ENCODE measurements around the gene PGGHG. TPM values are rescaled to one million over a fixed set of nuclear protein-coding genes. Genes with fewer than 3 reads are reported as not detected.

PGGHG gene
- total and polyA plus RNA-seq, 10 of the 15 experiments (the other 5 are each of a cell fraction or from before 2014, with no cell fraction given) = 0.10 to 8.3 (median 1.8) TPM

DNA sequence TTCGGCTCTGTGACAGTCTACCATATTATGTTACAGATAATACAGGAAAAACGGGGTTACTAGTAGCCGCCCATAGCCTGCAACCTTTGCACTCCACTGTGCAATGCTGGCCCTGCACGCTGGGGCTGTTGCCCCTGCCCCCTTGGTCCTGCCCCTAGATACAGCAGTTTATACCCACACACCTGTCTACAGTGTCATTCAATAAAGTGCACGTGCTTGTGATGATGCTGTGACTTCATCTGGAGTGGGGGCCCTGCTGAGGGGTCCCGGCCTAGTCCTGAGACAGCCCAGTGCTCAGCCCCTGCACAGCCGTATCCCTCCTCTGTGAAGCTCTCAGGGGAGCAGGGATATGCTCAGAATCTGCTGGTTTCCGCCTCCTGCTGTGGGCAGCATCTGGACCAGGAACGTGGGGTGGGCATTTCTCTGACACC, 26.1 kb downstream of the PGGHG start:
- in situ Hi-C loops (cut with MboI) = no loop called here
- SMC1A ChIA-PET (ENCODE audit: uncharacterized antibody, unreplicated experiment) = interaction anchor here (1.0 to 4.0 kb wide), 4 partner anchors 9 to 39 kb away, joined by 3 to 42 read pairs (median 4); no protein-coding TSS in a partner anchor
- Histone ChIP-seq H3K27ac (ENCODE audit: control insufficient read depth, insufficient read depth) (peak overlapping the region; percentile 98), H3K4me1 (ENCODE audit: control insufficient read depth, insufficient read depth, low read length) (peaks cover 15% of the 10 kb centered on the region), H3K4me2 (ENCODE audit: control insufficient read depth, insufficient read depth) (peak overlapping the region; percentile 97), H3K4me3 (peak overlapping the region; percentile 87), H3K9me3 (replicated peaks; ENCODE audit: control insufficient read depth, insufficient read depth, low read length) (no peaks in the 10 kb centered on the region), H2AFZ (ENCODE audit: control insufficient read depth, low read depth, low read length) (no peak overlapping the region), H3K9ac (ENCODE audit: control insufficient read depth, insufficient read depth, low read length) (peak overlapping the region; percentile 99), H3K27me3 (replicated peaks in 1 of 2; ENCODE audit: control insufficient read depth in 2 of 2, insufficient read depth in 2 of 2, low read length in 1 of 2) (no peaks in the 10 kb centered on the region; a peak in 1 of 4 replicates), H3K79me2 (ENCODE audit: control insufficient read depth, insufficient read depth, low read length) (peaks cover 66% of the 10 kb centered on the region), H3K36me3 (ENCODE audit: control insufficient read depth in 2 of 2, insufficient read depth in 2 of 2, low read length in 1 of 2) (peaks cover 2 to 5% of the 10 kb centered on the region in 2 experiments; a peak in 3 of 4 replicates), H4K20me1 (ENCODE audit: control insufficient read depth, insufficient read depth) (no peaks in the 10 kb centered on the region)
- 14% methylated on average over 9 of the region's 9 CpGs for WGBS (ENCODE audit: insufficient coverage, insufficient replicate concordance, low lambda C conversion rate, missing lambda C conversion rate)
- ATAC-seq = no peak
- no peak for FAIRE-seq
- DNase-seq (ENCODE audit: low read depth, low spot score) = no peak
- intact Hi-C loops (cut with micrococcal nuclease; ENCODE audit: unreplicated experiment) = loop anchor here (2.0 kb wide), 1 partner anchor 16 kb away; no protein-coding TSS in a partner anchor
- TF ChIP-seq, protein P1, sequence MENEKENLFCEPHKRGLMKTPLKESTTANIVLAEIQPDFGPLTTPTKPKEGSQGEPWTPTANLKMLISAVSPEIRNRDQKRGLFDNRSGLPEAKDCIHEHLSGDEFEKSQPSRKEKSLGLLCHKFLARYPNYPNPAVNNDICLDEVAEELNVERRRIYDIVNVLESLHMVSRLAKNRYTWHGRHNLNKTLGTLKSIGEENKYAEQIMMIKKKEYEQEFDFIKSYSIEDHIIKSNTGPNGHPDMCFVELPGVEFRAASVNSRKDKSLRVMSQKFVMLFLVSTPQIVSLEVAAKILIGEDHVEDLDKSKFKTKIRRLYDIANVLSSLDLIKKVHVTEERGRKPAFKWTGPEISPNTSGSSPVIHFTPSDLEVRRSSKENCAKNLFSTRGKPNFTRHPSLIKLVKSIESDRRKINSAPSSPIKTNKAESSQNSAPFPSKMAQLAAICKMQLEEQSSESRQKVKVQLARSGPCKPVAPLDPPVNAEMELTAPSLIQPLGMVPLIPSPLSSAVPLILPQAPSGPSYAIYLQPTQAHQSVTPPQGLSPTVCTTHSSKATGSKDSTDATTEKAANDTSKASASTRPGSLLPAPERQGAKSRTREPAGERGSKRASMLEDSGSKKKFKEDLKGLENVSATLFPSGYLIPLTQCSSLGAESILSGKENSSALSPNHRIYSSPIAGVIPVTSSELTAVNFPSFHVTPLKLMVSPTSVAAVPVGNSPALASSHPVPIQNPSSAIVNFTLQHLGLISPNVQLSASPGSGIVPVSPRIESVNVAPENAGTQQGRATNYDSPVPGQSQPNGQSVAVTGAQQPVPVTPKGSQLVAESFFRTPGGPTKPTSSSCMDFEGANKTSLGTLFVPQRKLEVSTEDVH (IDR thresholded peaks at IDR 0.05; ENCODE audit: low read depth, partially characterized antibody) = no peak
- TF ChIP-seq POLR2A (IDR thresholded peaks at IDR 0.05; ENCODE audit: low read depth, low read length) = no peak
- TF ChIP-seq ZZZ3 (IDR thresholded peaks at IDR 0.05; ENCODE audit: control insufficient read depth, insufficient read length, low read depth) = no peak
- peak; percentile 45 to 72; a peak in 3 of 4 replicates for TF ChIP-seq BHLHE40 (IDR thresholded peaks at IDR 0.05; ENCODE audit: borderline replicate concordance in 1 of 2, low read depth in 2 of 2, low read length in 1 of 2)
- no peak for TF ChIP-seq SRF (IDR thresholded peaks at IDR 0.05; ENCODE audit: low read depth in 2 of 2, low read length in 2 of 2)
- 0 out of 2 replicates have a peak, but pooled peaks have one; percentile 21 for TF ChIP-seq GATAD2B (conservative IDR thresholded peaks at IDR 0.05; ENCODE audit: low read depth)
- TF ChIP-seq, protein P2, sequence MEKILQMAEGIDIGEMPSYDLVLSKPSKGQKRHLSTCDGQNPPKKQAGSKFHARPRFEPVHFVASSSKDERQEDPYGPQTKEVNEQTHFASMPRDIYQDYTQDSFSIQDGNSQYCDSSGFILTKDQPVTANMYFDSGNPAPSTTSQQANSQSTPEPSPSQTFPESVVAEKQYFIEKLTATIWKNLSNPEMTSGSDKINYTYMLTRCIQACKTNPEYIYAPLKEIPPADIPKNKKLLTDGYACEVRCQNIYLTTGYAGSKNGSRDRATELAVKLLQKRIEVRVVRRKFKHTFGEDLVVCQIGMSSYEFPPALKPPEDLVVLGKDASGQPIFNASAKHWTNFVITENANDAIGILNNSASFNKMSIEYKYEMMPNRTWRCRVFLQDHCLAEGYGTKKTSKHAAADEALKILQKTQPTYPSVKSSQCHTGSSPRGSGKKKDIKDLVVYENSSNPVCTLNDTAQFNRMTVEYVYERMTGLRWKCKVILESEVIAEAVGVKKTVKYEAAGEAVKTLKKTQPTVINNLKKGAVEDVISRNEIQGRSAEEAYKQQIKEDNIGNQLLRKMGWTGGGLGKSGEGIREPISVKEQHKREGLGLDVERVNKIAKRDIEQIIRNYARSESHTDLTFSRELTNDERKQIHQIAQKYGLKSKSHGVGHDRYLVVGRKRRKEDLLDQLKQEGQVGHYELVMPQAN (conservative IDR thresholded peaks at IDR 0.05) = 0 out of 2 replicates have a peak, but pooled peaks have one; percentile 35
- TF ChIP-seq SREBF2 (IDR thresholded peaks at IDR 0.05; ENCODE audit: low read length) = no peak
- TF ChIP-seq, protein P3, sequence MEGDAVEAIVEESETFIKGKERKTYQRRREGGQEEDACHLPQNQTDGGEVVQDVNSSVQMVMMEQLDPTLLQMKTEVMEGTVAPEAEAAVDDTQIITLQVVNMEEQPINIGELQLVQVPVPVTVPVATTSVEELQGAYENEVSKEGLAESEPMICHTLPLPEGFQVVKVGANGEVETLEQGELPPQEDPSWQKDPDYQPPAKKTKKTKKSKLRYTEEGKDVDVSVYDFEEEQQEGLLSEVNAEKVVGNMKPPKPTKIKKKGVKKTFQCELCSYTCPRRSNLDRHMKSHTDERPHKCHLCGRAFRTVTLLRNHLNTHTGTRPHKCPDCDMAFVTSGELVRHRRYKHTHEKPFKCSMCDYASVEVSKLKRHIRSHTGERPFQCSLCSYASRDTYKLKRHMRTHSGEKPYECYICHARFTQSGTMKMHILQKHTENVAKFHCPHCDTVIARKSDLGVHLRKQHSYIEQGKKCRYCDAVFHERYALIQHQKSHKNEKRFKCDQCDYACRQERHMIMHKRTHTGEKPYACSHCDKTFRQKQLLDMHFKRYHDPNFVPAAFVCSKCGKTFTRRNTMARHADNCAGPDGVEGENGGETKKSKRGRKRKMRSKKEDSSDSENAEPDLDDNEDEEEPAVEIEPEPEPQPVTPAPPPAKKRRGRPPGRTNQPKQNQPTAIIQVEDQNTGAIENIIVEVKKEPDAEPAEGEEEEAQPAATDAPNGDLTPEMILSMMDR (IDR thresholded peaks at IDR 0.05 in 2 of 3, conservative IDR thresholded peaks at IDR 0.05 in 1 of 3; ENCODE audit: control insufficient read depth in 2 of 3, extremely low read depth in 1 of 3, insufficient read depth in 1 of 3, low read depth in 3 of 3, low read length in 3 of 3) = no peak
- peak; percentile 53 for TF ChIP-seq HDAC6 (IDR thresholded peaks at IDR 0.05; ENCODE audit: unreplicated experiment)
- no peak for TF ChIP-seq IKZF2 (IDR thresholded peaks at IDR 0.05)
- RAD21 ChIA-PET (ENCODE audit: unreplicated experiment) = interaction anchor here (1.1 to 4.5 kb wide), 5 partner anchors 12 to 108 kb away, joined by 3 to 46 read pairs (median 4); partner anchors contain the start of genes BET1L and RIC8A
- BruUV-seq (replicated peaks) = no TSS peak
- CTCF ChIA-PET = interaction anchor here (1.0 to 3.7 kb wide), 4 partner anchors 13 to 108 kb away, joined by 3 to 43 read pairs (median 10); partner anchors contain the start of genes BET1L and RIC8A
- POLR2A ChIA-PET = interaction anchor here (0.9 to 4.5 kb wide), 6 partner anchors 9 to 58 kb away, joined by 3 to 45 read pairs (median 6); no protein-coding TSS in a partner anchor

All from GM12878 (cell line).